ENCODE data around the gene CSMD2. TPM values are rescaled to one million over a fixed set of nuclear protein-coding genes. Genes with fewer than 3 reads are reported as not detected.

The CSMD2 gene
- total and polyA plus RNA-seq, 8 donors, result 0.20 to 0.81 (median 0.47) TPM

- no peak for ATAC-seq
- no peak overlapping the region for H3K4me3 ChIP-seq
- no peaks in the 10 kb centered on the region for H3K9me3 ChIP-seq
- no peaks in the 10 kb centered on the region for H3K27me3 ChIP-seq
- TF ChIP-seq, protein P1, sequence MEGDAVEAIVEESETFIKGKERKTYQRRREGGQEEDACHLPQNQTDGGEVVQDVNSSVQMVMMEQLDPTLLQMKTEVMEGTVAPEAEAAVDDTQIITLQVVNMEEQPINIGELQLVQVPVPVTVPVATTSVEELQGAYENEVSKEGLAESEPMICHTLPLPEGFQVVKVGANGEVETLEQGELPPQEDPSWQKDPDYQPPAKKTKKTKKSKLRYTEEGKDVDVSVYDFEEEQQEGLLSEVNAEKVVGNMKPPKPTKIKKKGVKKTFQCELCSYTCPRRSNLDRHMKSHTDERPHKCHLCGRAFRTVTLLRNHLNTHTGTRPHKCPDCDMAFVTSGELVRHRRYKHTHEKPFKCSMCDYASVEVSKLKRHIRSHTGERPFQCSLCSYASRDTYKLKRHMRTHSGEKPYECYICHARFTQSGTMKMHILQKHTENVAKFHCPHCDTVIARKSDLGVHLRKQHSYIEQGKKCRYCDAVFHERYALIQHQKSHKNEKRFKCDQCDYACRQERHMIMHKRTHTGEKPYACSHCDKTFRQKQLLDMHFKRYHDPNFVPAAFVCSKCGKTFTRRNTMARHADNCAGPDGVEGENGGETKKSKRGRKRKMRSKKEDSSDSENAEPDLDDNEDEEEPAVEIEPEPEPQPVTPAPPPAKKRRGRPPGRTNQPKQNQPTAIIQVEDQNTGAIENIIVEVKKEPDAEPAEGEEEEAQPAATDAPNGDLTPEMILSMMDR (IDR thresholded peaks at IDR 0.05), result no peak
- DNase-seq, result no peak
- intact Hi-C loops (cut with DNase I), result no loop called here
- H3K4me1 ChIP-seq, result no peaks in the 10 kb centered on the region
- H3K36me3 ChIP-seq, result no peaks in the 10 kb centered on the region
- no peak overlapping the region for H3K27ac ChIP-seq
Observed at GRCh38 chr1:33602271-33602670, 562.8 kb downstream of the CSMD2 start.

DNA sequence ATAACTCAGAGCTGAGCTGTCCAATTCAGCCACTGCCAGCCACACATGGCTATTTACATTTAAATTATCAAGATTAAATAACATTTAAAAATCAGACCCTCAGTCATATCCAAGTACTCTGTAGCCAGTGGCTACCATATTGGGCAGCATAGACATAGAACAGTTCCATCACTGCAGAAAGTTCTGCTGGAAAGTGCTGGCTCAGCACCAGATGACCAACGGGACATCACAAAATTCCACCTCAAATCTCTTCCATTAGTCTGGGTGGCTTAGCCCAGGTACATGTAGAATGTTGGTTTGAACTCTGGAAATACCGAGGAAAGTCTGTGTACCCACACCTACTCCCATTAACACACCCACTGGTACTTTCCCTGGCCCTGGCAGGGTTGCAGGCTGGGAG is 563.3 kb downstream of the CSMD2 start:
- Histone ChIP-seq H3K9me3 (no peaks in the 10 kb centered on the region), H3K27me3 (no peaks in the 10 kb centered on the region), H3K36me3 (no peaks in the 10 kb centered on the region), H3K27ac (no peak overlapping the region), H3K4me3 (no peak overlapping the region), H3K4me1 (no peaks in the 10 kb centered on the region)
- DNase-seq, result no peak
- intact Hi-C loops (cut with DNase I), result no loop called here
- TF ChIP-seq, protein P1 (IDR thresholded peaks at IDR 0.05), result no peak
- no peak for ATAC-seq

- intact Hi-C loops (cut with DNase I), result no loop called here
- Histone ChIP-seq H3K27ac (no peak overlapping the region), H3K4me3 (no peak overlapping the region), H3K4me1 (no peaks in the 10 kb centered on the region), H3K27me3 (no peaks in the 10 kb centered on the region), H3K9me3 (no peaks in the 10 kb centered on the region), H3K36me3 (no peaks in the 10 kb centered on the region)
- no peak for ATAC-seq
- TF ChIP-seq, protein P1 (IDR thresholded peaks at IDR 0.05), result no peak
- DNase-seq, result no peak
Observed at GRCh38 chr1:33599516-33600115, 565.4 kb downstream of the CSMD2 start.

DNA sequence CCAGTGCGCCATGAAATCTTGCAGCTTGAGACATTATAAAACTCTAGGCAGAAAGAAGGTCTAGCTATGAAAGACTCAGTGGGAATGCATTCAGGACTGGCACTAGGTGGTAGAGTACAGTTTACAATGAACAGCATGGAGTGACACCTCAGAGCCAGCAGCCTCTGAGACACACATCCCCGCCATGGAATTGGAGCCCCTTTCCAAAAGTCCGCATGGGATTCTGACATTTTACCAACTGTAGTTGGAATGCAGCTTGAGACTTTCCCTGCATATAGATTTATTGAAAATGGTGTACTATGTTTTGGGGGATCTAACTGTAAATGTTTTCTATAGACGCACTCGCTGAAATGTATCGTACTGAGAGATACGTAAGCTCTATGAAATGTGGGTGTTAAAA is 576.3 kb downstream of the CSMD2 start:
- no peaks in the 10 kb centered on the region for H3K27me3 ChIP-seq
- ATAC-seq (no peak), DNase-seq (no peak)
- TF ChIP-seq, protein P1 (IDR thresholded peaks at IDR 0.05), result no peak
- H3K9me3 ChIP-seq, result no peaks in the 10 kb centered on the region
- no peak overlapping the region for H3K27ac ChIP-seq
- no peaks in the 10 kb centered on the region for H3K4me1 ChIP-seq
- intact Hi-C loops (cut with DNase I), result no loop called here
- H3K4me3 ChIP-seq, result no peak overlapping the region
- no peaks in the 10 kb centered on the region for H3K36me3 ChIP-seq

DNA sequence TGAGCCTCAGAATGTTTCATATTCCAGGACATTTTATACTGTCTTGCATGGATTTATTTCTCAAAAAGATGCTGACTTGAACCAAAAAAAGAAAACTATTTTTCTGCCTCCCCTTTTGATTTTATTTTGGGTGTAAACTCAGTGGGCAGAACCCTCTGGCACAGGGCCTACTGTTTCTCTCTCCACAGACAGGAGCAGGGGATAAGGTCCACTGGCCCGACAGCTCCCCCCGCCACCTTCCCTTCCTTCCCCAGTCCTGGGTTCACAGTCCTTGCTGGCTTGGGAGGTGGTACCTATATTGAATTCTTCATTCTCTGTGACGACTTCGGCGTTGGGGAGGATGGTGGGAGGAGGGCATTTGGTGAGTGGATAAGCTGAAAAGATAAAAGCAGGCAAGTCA is 578.2 kb downstream of the CSMD2 start:
- Histone ChIP-seq H3K4me3 (no peak overlapping the region), H3K27ac (no peak overlapping the region), H3K9me3 (no peaks in the 10 kb centered on the region), H3K27me3 (no peaks in the 10 kb centered on the region), H3K36me3 (no peaks in the 10 kb centered on the region), H3K4me1 (no peaks in the 10 kb centered on the region)
- ATAC-seq (no peak), DNase-seq (no peak)
- TF ChIP-seq, protein P1 (IDR thresholded peaks at IDR 0.05), result no peak
- intact Hi-C loops (cut with DNase I), result no loop called here
